ENCODE measurements around the gene CLMN. TPM values are rescaled to one million over a fixed set of nuclear protein-coding genes. Genes with fewer than 3 reads are reported as not detected.

CLMN gene
- total and polyA plus RNA-seq, 2 of the 8 experiments (the other 6 are each of a cell fraction or from before 2014, with no cell fraction given) = 1.6 to 8.2 TPM

GRCh38 chr14:95189367-95190132 is 130.2 kb downstream of the CLMN start:
- H4K91ac ChIP-seq (replicated peaks; ENCODE audit: insufficient read length, low read length) = no peak overlapping the region
- no peaks in the 10 kb centered on the region for H3K27me3 ChIP-seq (replicated peaks in 1 of 4; ENCODE audit: control insufficient read depth in 3 of 4, extremely low read depth in 1 of 4, insufficient read depth in 3 of 4, low read length in 3 of 4)
- H3K23me2 ChIP-seq (ENCODE audit: low read depth, low read length) = no peaks in the 10 kb centered on the region
- H2BK5ac ChIP-seq (ENCODE audit: low read depth, low read length) = no peak overlapping the region
- H3K79me2 ChIP-seq (ENCODE audit: control insufficient read depth in 1 of 2, insufficient read depth in 2 of 2, low read length in 2 of 2) = no peaks in the 10 kb centered on the region
- DNase-seq (ENCODE audit: low read depth in 1 of 2, low spot score in 2 of 2) (no peak), FAIRE-seq (no peak)
- H3K14ac ChIP-seq (ENCODE audit: insufficient read length) = no peak overlapping the region
- no peak overlapping the region for H3K18ac ChIP-seq (ENCODE audit: extremely low read depth, low read length)
- no peak overlapping the region for H2BK20ac ChIP-seq (ENCODE audit: low read length)
- H4K5ac ChIP-seq (ENCODE audit: insufficient read length, low read depth, low read length) = no peak overlapping the region
- H3K27ac ChIP-seq (ENCODE audit: low read depth, low read length) = no peak overlapping the region
- no peak overlapping the region for H3K4ac ChIP-seq (replicated peaks; ENCODE audit: insufficient read length, low read depth, low read length)
- WGBS, 2 experiments (ENCODE audit: extremely low coverage in 1 of 2, insufficient coverage in 1 of 2, insufficient read length in 1 of 2, insufficient replicate concordance in 2 of 2, low coverage in 1 of 2, low lambda C conversion rate in 2 of 2, missing lambda C conversion rate in 1 of 2) = 84% methylated on average over 5 of the region's 5 CpGs; no CpG with 5 or more reads in 1 of the 2 experiments
- no peak overlapping the region for H4K8ac ChIP-seq (ENCODE audit: extremely low read depth, insufficient read depth, low read length)
- H3K4me1 ChIP-seq (replicated peaks in 1 of 4; ENCODE audit: control insufficient read depth in 3 of 4, insufficient read depth in 4 of 4, low read length in 3 of 4) = no peaks in the 10 kb centered on the region
- H3K36me3 ChIP-seq (ENCODE audit: control insufficient read depth in 2 of 4, insufficient read depth in 4 of 4, low read length in 3 of 4) = no peaks in the 10 kb centered on the region
- H3K79me1 ChIP-seq (ENCODE audit: low read depth, low read length) = no peaks in the 10 kb centered on the region
- H2BK120ac ChIP-seq (replicated peaks; ENCODE audit: low read depth, low read length) = no peak overlapping the region
- POLR2A ChIA-PET (ENCODE audit: partially characterized antibody) = interaction anchor here (0.9 to 1.2 kb wide), 3 partner anchors 10 to 11 kb away, joined by 3 to 4 read pairs (median 3); no protein-coding TSS in a partner anchor
- no peak overlapping the region for H2AK5ac ChIP-seq (ENCODE audit: low read depth, low read length)
- H4K20me1 ChIP-seq (replicated peaks in 1 of 2; ENCODE audit: control insufficient read depth in 1 of 2, insufficient read depth in 2 of 2, low read length in 2 of 2) = no peaks in the 10 kb centered on the region
- H3K4me3 ChIP-seq (ENCODE audit: extremely low read depth in 1 of 4, insufficient read depth in 2 of 4, low read depth in 3 of 4, low read length in 4 of 4) = no peak overlapping the region
- H2AFZ ChIP-seq (ENCODE audit: low read length) = no peak overlapping the region
- TF ChIP-seq BCL11A (IDR thresholded peaks at IDR 0.05; ENCODE audit: low read depth in 2 of 2, low read length in 2 of 2) (no peak), RBBP5 (IDR thresholded peaks at IDR 0.05; ENCODE audit: borderline replicate concordance, low read depth, low read length) (no peak), HDAC6 (IDR thresholded peaks at IDR 0.05; ENCODE audit: low read depth, low read length) (no peak), KDM4A (IDR thresholded peaks at IDR 0.05; ENCODE audit: low read depth, low read length, severe bottlenecking) (no peak), JUN (IDR thresholded peaks at IDR 0.05; ENCODE audit: low read depth, low read length) (no peak), POU5F1 (IDR thresholded peaks at IDR 0.05; ENCODE audit: low read depth, low read length) (no peak), ATF2 (IDR thresholded peaks at IDR 0.05; ENCODE audit: low read length) (no peak)
- CTCF ChIA-PET (ENCODE audit: partially characterized antibody) = no interaction called here
- no peak overlapping the region for H2BK15ac ChIP-seq (ENCODE audit: low read length)
- no peaks in the 10 kb centered on the region for H3K9me3 ChIP-seq (ENCODE audit: insufficient read depth in 2 of 2, low read depth in 1 of 2, low read length in 1 of 2)
- no peak overlapping the region for H3K4me2 ChIP-seq (ENCODE audit: insufficient read depth in 1 of 2, low read depth in 2 of 2, low read length in 2 of 2)
- no peak overlapping the region for H3K56ac ChIP-seq (replicated peaks; ENCODE audit: insufficient read length, low read depth, low read length)
- H3K9ac ChIP-seq (replicated peaks in 1 of 4; ENCODE audit: extremely low read depth in 1 of 4, low read depth in 3 of 4, low read length in 3 of 4) = no peak overlapping the region
- H3K23ac ChIP-seq (ENCODE audit: insufficient read length) = no peak overlapping the region
- no peak overlapping the region for H2BK12ac ChIP-seq (ENCODE audit: low read depth, low read length)

Data from H1 (cell line).